ENCODE data around the gene B3GAT2. TPM values are rescaled to one million over a fixed set of nuclear protein-coding genes. Genes with fewer than 3 reads are reported as not detected.

Gene B3GAT2
- total RNA-seq, 1 donor from 2014 or later = not detected

GRCh38 chr6:70842541-70842940, 114.3 kb downstream of the B3GAT2 start:
- H3K4me3 ChIP-seq = no peak overlapping the region
- H3K27ac ChIP-seq (replicated peaks) = no peak overlapping the region
- TF ChIP-seq CTCF (IDR thresholded peaks at IDR 0.05; ENCODE audit: borderline replicate concordance) = no peak
- peaks cover 4% of the 10 kb centered on the region for H3K4me1 ChIP-seq
- no peaks in the 10 kb centered on the region for H3K9me3 ChIP-seq (replicated peaks)
- DNase-seq = no peak
- H3K36me3 ChIP-seq = no peaks in the 10 kb centered on the region
- no peaks in the 10 kb centered on the region for H3K27me3 ChIP-seq (ENCODE audit: low read depth)
- intact Hi-C loops (cut with micrococcal nuclease) = no loop called here

GRCh38 chr6:70841112-70841511, 115.7 kb downstream of the B3GAT2 start:
- intact Hi-C loops (cut with micrococcal nuclease) = no loop called here
- no peak overlapping the region for H3K4me3 ChIP-seq

GRCh38 chr6:70839286-70840266, 117.3 kb downstream of the B3GAT2 start:
- no peak for TF ChIP-seq CTCF (IDR thresholded peaks at IDR 0.05; ENCODE audit: borderline replicate concordance)
- Histone ChIP-seq H3K4me1 (peaks cover 5% of the 10 kb centered on the region), H3K4me3 (no peak overlapping the region), H3K27me3 (ENCODE audit: low read depth) (no peaks in the 10 kb centered on the region), H3K36me3 (no peaks in the 10 kb centered on the region), H3K9me3 (replicated peaks) (no peaks in the 10 kb centered on the region), H3K27ac (replicated peaks) (no peak overlapping the region)
- DNase-seq = no peak
- intact Hi-C loops (cut with micrococcal nuclease) = no loop called here

More at GRCh38 chr6:70841112-70841511, 115.7 kb downstream of the B3GAT2 start:
- no peaks in the 10 kb centered on the region for H3K27me3 ChIP-seq (ENCODE audit: low read depth)
- no peak for TF ChIP-seq CTCF (IDR thresholded peaks at IDR 0.05; ENCODE audit: borderline replicate concordance)
- no peaks in the 10 kb centered on the region for H3K9me3 ChIP-seq (replicated peaks)
- no peak overlapping the region for H3K27ac ChIP-seq (replicated peaks)
- DNase-seq = no peak
- peaks cover 4% of the 10 kb centered on the region for H3K4me1 ChIP-seq
- no peaks in the 10 kb centered on the region for H3K36me3 ChIP-seq

- intact Hi-C loops (cut with micrococcal nuclease) = no loop called here
- no peak for DNase-seq
- TF ChIP-seq CTCF (IDR thresholded peaks at IDR 0.05; ENCODE audit: borderline replicate concordance) = no peak
Observed at GRCh38 chr6:70838907-70839285, 118.0 kb downstream of the B3GAT2 start.

GRCh38 chr6:70834520-70834919, 122.3 kb downstream of the B3GAT2 start:
- no peaks in the 10 kb centered on the region for H3K36me3 ChIP-seq
- intact Hi-C loops (cut with micrococcal nuclease) = no loop called here
- H3K27ac ChIP-seq (replicated peaks) = no peak overlapping the region
- DNase-seq = no peak
- no peaks in the 10 kb centered on the region for H3K27me3 ChIP-seq (ENCODE audit: low read depth)
- peaks cover 6% of the 10 kb centered on the region for H3K9me3 ChIP-seq (replicated peaks)
- H3K4me1 ChIP-seq = peaks cover 8% of the 10 kb centered on the region
- H3K4me3 ChIP-seq = no peak overlapping the region
- no peak for TF ChIP-seq CTCF (IDR thresholded peaks at IDR 0.05; ENCODE audit: borderline replicate concordance)

More at GRCh38 chr6:70838907-70839285, 118.0 kb downstream of the B3GAT2 start:
- Histone ChIP-seq H3K4me3 (no peak overlapping the region), H3K27me3 (ENCODE audit: low read depth) (no peaks in the 10 kb centered on the region), H3K4me1 (peaks cover 8% of the 10 kb centered on the region), H3K27ac (replicated peaks) (no peak overlapping the region), H3K9me3 (replicated peaks) (no peaks in the 10 kb centered on the region), H3K36me3 (no peaks in the 10 kb centered on the region)
